GM20431 (cell line): ENCODE results near the gene KRTAP6-3.

Experiments used
- in situ Hi-C: fragments of 300-500 bp; cut with MseI, MboI; formaldehyde crosslinking; loops from one replicate; pipeline ENCODE4 v1.15.0; 2020; ENCODE audit warnings: low sequenced_read_pairs; ENCODE audit not compliant: unreplicated experiment

KRTAP6-3 gene, protein sequence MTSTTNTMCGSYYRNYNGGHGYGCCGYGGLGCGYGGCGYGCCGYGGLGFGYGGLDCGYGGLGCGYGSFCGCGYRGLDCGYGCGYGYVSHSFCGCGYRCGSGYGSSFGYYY

GRCh38 chr21:30592140-30592539 is at the start of gene KRTAP6-3:
Gene KRTAP6-3 (plus strand): TSS chr21:30592440. CDS start chr21:30592446, 6 bp downstream.
- in situ Hi-C loops, result no loop called here

GRCh38 chr21:30552782-30553181 is 39.5 kb upstream of the KRTAP6-3 start:
- in situ Hi-C loops, result no loop called here

DNA sequence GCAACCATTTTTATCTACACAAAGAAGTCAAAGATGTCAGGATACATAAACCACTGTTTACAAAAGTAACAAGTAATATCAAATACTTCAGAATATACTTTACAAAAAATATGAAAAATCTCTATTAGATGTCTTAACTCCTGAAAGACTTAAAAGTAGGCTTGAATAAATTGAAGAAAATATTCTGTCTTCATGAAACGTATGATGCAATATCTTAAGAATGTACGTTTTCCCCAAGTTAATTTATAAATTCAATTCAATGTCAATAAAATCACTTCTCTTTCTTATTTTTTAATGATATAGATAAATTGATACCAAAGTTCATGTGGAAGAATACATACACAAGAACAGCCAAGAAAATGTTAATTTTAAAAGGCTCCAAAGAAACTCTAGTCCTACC is 37.1 kb upstream of the KRTAP6-3 start:
- in situ Hi-C loops, result no loop called here

GRCh38 chr21:30561264-30561895 is 30.9 kb upstream of the KRTAP6-3 start, which contains the start of gene KRTAP19-7:
Gene KRTAP19-7 (minus strand): TSS chr21:30561314. CDS start chr21:30561289, 25 bp downstream.
- in situ Hi-C loops, result no loop called here

DNA sequence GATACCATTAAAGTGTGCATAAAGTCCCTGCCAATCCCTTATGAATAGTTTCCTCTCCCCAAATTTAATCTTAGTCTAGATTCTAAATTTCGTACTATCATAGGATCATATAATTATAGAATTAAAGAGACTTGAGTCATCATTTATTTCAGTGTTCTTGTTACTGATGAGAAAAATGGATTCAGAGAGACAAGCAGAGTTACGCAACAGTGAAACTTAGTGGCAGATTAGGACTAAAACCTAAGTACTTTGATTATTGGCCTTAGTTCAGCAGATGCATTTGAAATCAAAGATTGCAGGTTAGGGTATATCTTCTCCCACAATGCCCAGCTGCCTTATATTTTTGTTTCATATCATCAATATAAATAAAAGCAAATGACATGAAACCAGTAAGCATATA is 30.3 kb upstream of the KRTAP6-3 start:
- in situ Hi-C loops, result no loop called here

DNA sequence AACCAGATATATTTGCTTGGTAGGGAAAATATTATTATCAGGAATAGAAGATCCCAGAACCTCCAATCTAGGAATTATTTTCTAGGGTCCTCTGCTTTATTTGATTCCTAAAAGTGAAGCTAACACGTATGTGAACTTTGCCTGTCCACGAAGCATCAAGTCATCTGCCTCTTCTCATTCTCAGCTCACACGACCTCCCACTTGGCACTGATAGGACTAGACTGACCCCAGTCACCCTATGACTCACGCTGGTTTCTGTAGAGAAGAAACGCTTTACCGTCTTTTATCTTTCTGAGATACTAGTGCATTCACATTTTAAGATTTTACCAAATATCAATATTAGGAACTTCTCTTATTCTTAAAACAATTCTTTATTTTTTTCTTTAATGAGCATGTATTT is 29.2 kb upstream of the KRTAP6-3 start:
- in situ Hi-C loops, result no loop called here

DNA sequence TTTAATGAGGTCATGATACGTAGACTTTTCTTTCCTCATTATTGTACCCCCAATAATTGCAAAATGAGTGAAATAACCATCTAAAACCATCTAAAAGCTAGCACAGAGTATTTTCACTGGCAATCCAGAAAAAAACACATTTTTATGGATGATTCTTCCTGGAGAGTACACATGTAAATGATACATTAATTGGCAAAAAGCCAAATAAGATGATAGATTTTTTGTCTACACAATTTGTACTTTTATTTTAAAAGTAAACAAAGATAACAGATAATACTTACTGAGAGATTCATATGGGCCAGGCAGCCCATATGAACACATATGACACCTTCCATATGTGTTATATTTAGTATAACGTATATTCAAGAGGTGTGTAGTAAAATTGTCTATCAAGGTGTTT is 28.6 kb upstream of the KRTAP6-3 start:
- in situ Hi-C loops, result no loop called here

DNA sequence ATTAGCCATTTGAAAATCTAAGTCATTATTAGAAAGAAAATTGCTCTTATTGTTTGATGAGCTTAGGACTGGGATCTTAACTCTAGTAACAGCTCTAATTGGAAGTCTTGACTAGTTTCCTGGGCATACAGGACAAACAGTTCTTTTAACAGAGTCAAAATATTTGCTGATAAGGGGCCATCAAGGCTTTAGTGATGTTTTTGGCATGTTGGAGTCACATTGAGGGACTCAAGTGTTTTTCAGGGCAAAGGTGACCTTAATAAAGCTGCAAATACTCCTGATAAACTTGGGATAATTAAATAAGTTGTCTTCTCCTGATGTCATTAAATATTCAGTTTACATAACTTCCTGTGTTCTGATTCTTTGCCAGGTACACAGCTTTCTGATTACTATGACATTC is 24.6 kb upstream of the KRTAP6-3 start:
- in situ Hi-C loops, result no loop called here

- in situ Hi-C loops, result no loop called here
Observed at GRCh38 chr21:30577766-30578165, 14.5 kb upstream of the KRTAP6-3 start.

- in situ Hi-C loops, result no loop called here
Observed at GRCh38 chr21:30579346-30579745, 12.9 kb upstream of the KRTAP6-3 start.

GRCh38 chr21:30580132-30580531 is 12.1 kb upstream of the KRTAP6-3 start:
- in situ Hi-C loops, result no loop called here

- in situ Hi-C loops, result no loop called here
Observed at GRCh38 chr21:30582870-30583269, 9.4 kb upstream of the KRTAP6-3 start.

GRCh38 chr21:30590297-30590696 is 1.9 kb upstream of the KRTAP6-3 start, which contains the start of gene KRTAP22-2:
Gene KRTAP22-2 (minus strand): TSS chr21:30590397.
- in situ Hi-C loops, result no loop called here

- in situ Hi-C loops, result no loop called here
Observed at GRCh38 chr21:30598802-30599201, 6.6 kb downstream of the KRTAP6-3 start, which contains the start of gene KRTAP6-2. Gene KRTAP6-2 (minus strand): TSS chr21:30598902. CDS start chr21:30598874, 28 bp downstream.

DNA sequence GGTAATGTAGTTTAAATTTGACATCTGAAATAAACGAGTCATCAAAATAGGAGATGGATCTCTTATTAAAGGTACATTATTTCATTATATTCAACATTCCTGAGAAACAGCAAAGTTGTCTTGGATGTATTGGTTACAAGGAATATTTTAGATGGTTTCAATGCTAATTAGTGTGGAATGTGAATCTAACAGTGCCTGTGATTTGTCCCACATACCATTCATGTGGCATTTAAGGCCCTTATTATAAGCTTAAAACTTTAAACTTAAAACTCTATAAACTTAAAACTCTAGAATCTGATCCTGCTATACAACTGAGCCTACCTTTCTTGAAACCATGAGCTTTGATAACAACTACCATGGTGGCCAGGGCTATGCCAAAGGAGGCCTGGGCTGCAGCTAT is 8.5 kb downstream of the KRTAP6-3 start, which contains the start of gene KRTAP22-1:
Gene KRTAP22-1 (plus strand): TSS at position 301 of the 400 bp plus-strand sequence.
- in situ Hi-C loops, result no loop called here

DNA sequence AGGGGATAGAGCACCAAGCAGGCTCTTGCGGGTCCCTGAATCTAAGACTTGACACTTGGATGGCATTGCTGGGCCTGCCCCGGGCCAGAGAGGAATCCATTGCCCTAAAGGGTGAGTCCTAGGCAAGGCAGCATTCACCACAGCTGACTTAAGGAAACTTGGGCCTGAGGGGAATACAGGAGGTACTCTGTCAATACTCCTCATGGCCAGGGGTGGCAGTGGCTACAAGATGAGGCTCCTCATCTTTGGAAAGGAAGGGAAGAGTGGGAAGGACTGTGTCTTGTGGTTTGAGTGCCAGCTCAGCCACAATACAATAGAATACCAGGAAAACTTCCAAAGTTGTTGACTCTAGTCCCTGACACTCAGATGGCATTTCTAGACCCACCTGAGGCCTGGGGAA is 13.7 kb downstream of the KRTAP6-3 start:
- in situ Hi-C loops, result no loop called here

DNA sequence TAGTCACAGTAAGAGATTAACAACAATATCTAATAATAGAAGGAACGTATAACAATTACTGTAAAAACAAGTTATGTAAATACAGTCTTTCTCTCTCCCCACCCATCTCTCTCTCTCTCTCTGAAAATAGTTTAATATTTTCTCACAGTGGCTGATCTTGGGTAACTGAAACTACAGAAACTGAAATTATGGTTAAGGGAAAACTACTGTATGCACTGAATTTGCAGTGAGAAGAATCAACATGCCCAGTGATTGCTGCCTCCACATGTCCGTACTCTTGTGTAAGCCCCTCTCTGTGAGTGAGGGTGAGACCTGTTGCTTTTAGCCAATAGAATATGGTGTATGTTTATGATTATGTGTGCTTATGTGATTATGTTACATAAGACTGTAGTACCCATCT is 19.9 kb downstream of the KRTAP6-3 start:
- in situ Hi-C loops, result no loop called here

- in situ Hi-C loops, result no loop called here
Observed at GRCh38 chr21:30613836-30614235, 21.6 kb downstream of the KRTAP6-3 start, which contains the start of gene KRTAP6-1. Gene KRTAP6-1 (minus strand): TSS chr21:30613930. CDS start chr21:30613904, 26 bp downstream.

GRCh38 chr21:30615199-30615598 is 23.0 kb downstream of the KRTAP6-3 start:
- in situ Hi-C loops, result no loop called here

DNA sequence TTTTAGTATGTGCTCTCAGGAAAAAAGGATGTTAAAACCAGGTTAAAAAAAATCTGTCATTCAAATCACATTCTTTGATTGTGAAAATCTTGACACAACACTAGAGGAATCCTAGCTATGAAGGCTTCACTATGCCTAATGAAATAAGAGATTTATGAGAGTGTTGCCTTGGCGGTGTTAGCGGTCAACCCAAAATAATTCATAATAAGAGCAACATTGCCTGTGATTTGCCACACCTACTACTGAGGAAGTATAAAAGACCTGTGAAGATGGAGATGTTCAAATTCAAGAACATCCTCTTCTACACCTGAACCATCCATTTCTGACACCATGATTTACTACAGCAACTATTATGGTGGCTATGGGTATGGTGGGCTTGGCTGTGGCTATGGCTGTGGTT is 23.9 kb downstream of the KRTAP6-3 start, which contains the start of gene KRTAP20-1:
Gene KRTAP20-1 (plus strand): TSS at position 301 of the 400 bp plus-strand sequence. CDS start 30 bp downstream, at position 331.
- in situ Hi-C loops, result no loop called here

- in situ Hi-C loops, result no loop called here
Observed at GRCh38 chr21:30620080-30620479, 27.8 kb downstream of the KRTAP6-3 start.
